ENCODE measurements around the gene SNTG2. TPM values are rescaled to one million over a fixed set of nuclear protein-coding genes. Genes with fewer than 3 reads are reported as not detected.

Gene SNTG2
- polyA plus RNA-seq, 3 donors, result not detected

DNA sequence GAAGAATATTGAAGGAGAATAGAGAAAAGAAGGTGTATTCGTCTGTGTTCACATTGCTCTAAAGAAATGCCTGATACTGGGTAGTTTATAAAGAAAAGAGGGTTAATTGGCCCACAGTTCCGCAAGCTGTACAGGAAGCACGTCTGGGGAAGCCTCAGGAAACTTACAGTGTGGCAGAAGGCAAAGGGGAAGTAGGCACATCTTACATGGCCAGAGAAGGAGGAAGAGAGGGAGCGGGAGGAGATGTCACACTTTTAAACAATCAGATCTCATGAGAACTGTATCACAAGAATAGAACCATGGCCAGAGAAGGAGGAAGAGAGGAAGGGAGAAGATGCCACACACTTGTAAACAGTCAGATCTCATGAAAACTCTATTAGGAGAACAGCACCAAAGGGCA is 303.0 kb downstream of the SNTG2 start:
- Histone ChIP-seq H3K4me1 (ENCODE audit: control insufficient read depth in 1 of 2, insufficient read depth in 2 of 2, low read length in 2 of 2) (no peaks in the 10 kb centered on the region), H2AFZ (ENCODE audit: insufficient read depth, low read depth, low read length, poor library complexity, severe bottlenecking) (no peak overlapping the region), H3K4me2 (replicated peaks; ENCODE audit: extremely low read depth, low read length, poor library complexity, severe bottlenecking) (no peak overlapping the region), H3K9me3 (replicated peaks in 1 of 2; ENCODE audit: control insufficient read depth in 1 of 2, insufficient read depth in 1 of 2, low read length in 2 of 2) (peaks cover 0 to 15% of the 10 kb centered on the region in 2 donors), H3K9ac (ENCODE audit: insufficient read depth, low read length, poor library complexity, severe bottlenecking) (no peak overlapping the region), H3K79me2 (ENCODE audit: insufficient read depth, low read length) (no peaks in the 10 kb centered on the region), H3K36me3 (replicated peaks in 1 of 2; ENCODE audit: control insufficient read depth in 1 of 2, insufficient read depth in 2 of 2, low read length in 2 of 2) (no peaks in the 10 kb centered on the region), H3K4me3 (replicated peaks in 1 of 3; ENCODE audit: low read depth in 2 of 3, low read length in 3 of 3) (no peak overlapping the region), H4K20me1 (ENCODE audit: insufficient read depth, low read length) (no peaks in the 10 kb centered on the region), H3K27me3 (ENCODE audit: control insufficient read depth in 2 of 2, insufficient read depth in 2 of 2, low read length in 2 of 2) (no peaks in the 10 kb centered on the region), H3K27ac (ENCODE audit: low read depth in 1 of 2, low read length in 2 of 2) (no peak overlapping the region)
- intact Hi-C loops (cut with micrococcal nuclease), result no loop called here
- Mint-ChIP-seq H3K36me3 (no peaks in the 10 kb centered on the region), H3K9me3 (peaks cover 2 to 20% (median 7%) of the 10 kb centered on the region in 7 donors), H3K27me3 (ENCODE audit: low read depth in 3 of 3) (peaks cover 5 to 10% (median 7%) of the 10 kb centered on the region in 3 donors), H3K27ac (no peak overlapping the region), H3K4me1 (no peaks in the 10 kb centered on the region), H3K4me3 (no peak overlapping the region)
- TF ChIP-seq, protein P1, sequence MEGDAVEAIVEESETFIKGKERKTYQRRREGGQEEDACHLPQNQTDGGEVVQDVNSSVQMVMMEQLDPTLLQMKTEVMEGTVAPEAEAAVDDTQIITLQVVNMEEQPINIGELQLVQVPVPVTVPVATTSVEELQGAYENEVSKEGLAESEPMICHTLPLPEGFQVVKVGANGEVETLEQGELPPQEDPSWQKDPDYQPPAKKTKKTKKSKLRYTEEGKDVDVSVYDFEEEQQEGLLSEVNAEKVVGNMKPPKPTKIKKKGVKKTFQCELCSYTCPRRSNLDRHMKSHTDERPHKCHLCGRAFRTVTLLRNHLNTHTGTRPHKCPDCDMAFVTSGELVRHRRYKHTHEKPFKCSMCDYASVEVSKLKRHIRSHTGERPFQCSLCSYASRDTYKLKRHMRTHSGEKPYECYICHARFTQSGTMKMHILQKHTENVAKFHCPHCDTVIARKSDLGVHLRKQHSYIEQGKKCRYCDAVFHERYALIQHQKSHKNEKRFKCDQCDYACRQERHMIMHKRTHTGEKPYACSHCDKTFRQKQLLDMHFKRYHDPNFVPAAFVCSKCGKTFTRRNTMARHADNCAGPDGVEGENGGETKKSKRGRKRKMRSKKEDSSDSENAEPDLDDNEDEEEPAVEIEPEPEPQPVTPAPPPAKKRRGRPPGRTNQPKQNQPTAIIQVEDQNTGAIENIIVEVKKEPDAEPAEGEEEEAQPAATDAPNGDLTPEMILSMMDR (IDR thresholded peaks at IDR 0.05), result no peak
- WGBS (ENCODE audit: insufficient coverage), result 40% methylated on average over 2 of the region's 4 CpGs
- DNase-seq, result no peak

GRCh38 chr2:1254662-1255343 is 304.2 kb downstream of the SNTG2 start:
- Histone ChIP-seq H3K4me2 (replicated peaks; ENCODE audit: extremely low read depth, low read length, poor library complexity, severe bottlenecking) (no peak overlapping the region), H3K27ac (ENCODE audit: low read depth in 1 of 2, low read length in 2 of 2) (no peak overlapping the region), H3K4me3 (replicated peaks in 1 of 3; ENCODE audit: low read depth in 2 of 3, low read length in 3 of 3) (no peak overlapping the region), H2AFZ (ENCODE audit: insufficient read depth, low read depth, low read length, poor library complexity, severe bottlenecking) (no peak overlapping the region), H3K4me1 (ENCODE audit: control insufficient read depth in 1 of 2, insufficient read depth in 2 of 2, low read length in 2 of 2) (no peaks in the 10 kb centered on the region), H3K9me3 (replicated peaks in 1 of 2; ENCODE audit: control insufficient read depth in 1 of 2, insufficient read depth in 1 of 2, low read length in 2 of 2) (peaks cover 0 to 15% of the 10 kb centered on the region in 2 donors), H3K27me3 (ENCODE audit: control insufficient read depth in 2 of 2, insufficient read depth in 2 of 2, low read length in 2 of 2) (no peaks in the 10 kb centered on the region), H3K36me3 (replicated peaks in 1 of 2; ENCODE audit: control insufficient read depth in 1 of 2, insufficient read depth in 2 of 2, low read length in 2 of 2) (no peaks in the 10 kb centered on the region), H3K9ac (ENCODE audit: insufficient read depth, low read length, poor library complexity, severe bottlenecking) (no peak overlapping the region), H3K79me2 (ENCODE audit: insufficient read depth, low read length) (no peaks in the 10 kb centered on the region), H4K20me1 (ENCODE audit: insufficient read depth, low read length) (no peaks in the 10 kb centered on the region)
- H3K27me3 Mint-ChIP-seq (ENCODE audit: low read depth in 3 of 3), result peaks cover 4 to 10% (median 7%) of the 10 kb centered on the region in 3 donors
- peaks cover 2 to 20% (median 7%) of the 10 kb centered on the region in 7 donors for H3K9me3 Mint-ChIP-seq
- no peak overlapping the region for H3K4me3 Mint-ChIP-seq
- no peaks in the 10 kb centered on the region for H3K36me3 Mint-ChIP-seq
- WGBS (ENCODE audit: insufficient coverage), result 95% methylated on average over 13 of the region's 18 CpGs
- TF ChIP-seq, protein P1 (IDR thresholded peaks at IDR 0.05), result no peak
- intact Hi-C loops (cut with micrococcal nuclease), result no loop called here
- no peaks in the 10 kb centered on the region for H3K4me1 Mint-ChIP-seq
- H3K27ac Mint-ChIP-seq, result no peak overlapping the region
- DNase-seq, result no peak

Measured in CD14-positive monocyte (primary cell).